Ishikawa (cell line): ENCODE data around the gene TPRA1.

Experiments used
- CEBPB ChIP-seq: IDR thresholded peaks from 2 replicates; pipeline ENCODE4 v1.6.1; 2012
- CREB1 ChIP-seq: IDR thresholded peaks from 2 replicates; pipeline ENCODE4 v1.6.1; 2012; ENCODE audit warnings: low read depth
- EGR1 ChIP-seq: IDR thresholded peaks from 2 replicates; pipeline ENCODE4 v1.6.1; 2012
- EP300 ChIP-seq: IDR thresholded peaks from 2 replicates; pipeline ENCODE4 v1.6.1; 2012; ENCODE audit warnings: borderline replicate concordance
- FOXM1 ChIP-seq: IDR thresholded peaks from 2 replicates; pipeline ENCODE4 v1.6.1; 2012; ENCODE audit warnings: low read depth, borderline replicate concordance
- NFIC ChIP-seq: IDR thresholded peaks from 2 replicates; pipeline ENCODE4 v1.6.1; 2012
- RAD21 ChIP-seq: IDR thresholded peaks from 2 replicates; pipeline ENCODE4 v1.6.1; 2012; ENCODE audit warnings: low read depth
- TAF1 ChIP-seq: IDR thresholded peaks from 2 replicates; pipeline ENCODE4 v1.6.1; 2012; ENCODE audit warnings: low read depth, mild to moderate bottlenecking
- TCF12 ChIP-seq: IDR thresholded peaks from 2 replicates; pipeline ENCODE4 v1.6.1; 2012; ENCODE audit warnings: low read depth
- TEAD4 ChIP-seq: IDR thresholded peaks from 2 replicates; pipeline ENCODE4 v1.6.1; 2012
- YY1 ChIP-seq: IDR thresholded peaks from 2 replicates; pipeline ENCODE4 v1.6.1; 2012; ENCODE audit warnings: low read depth
- ZBTB7A ChIP-seq: IDR thresholded peaks from 2 replicates; pipeline ENCODE4 v1.6.1; 2012; ENCODE audit warnings: low read depth
- TF ChIP-seq, protein P1 (sequence below): IDR thresholded peaks from 2 replicates; pipeline ENCODE4 v1.6.1; 2012
- TF ChIP-seq, protein P2 (sequence below): IDR thresholded peaks from 2 replicates; pipeline ENCODE4 v1.6.1; 2012; ENCODE audit warnings: low read depth, mild to moderate bottlenecking
- TF ChIP-seq, protein P3 (sequence below): IDR thresholded peaks from 2 replicates; pipeline ENCODE4 v1.6.1; 2012

Gene TPRA1

DNA sequence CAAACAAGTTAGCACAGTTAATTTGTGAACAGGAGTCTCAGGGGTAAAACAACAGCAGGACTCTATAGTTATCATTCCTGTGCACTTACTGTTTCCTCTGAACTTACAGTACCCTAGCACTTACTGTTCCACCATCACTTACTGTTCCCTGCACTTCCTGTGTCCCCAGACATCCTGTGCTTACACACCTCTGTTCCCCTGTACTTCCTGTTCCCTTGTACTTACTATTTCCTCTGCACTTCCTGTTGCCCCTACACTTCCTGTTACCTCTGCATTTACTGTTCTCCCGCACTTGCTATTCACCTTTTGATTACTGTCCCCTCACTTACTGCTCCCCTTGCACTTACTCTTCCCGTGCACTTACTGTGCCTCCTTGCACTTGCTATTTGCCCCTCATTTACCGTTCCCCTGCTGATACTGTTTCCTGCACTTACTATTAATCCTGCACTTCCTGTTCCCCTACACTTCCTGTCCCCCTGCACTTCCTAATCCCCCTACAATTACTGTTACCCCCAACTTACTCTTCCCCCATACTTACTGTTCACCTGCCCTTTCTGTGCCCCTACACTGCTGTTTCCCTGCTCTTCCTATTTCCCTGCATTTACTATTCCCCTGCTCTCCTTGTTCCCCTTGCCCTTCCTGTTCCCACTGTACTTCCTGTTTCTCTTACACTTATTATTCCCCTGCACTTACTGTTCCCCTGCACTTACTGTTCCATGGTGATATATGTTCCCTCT is 30.3 kb downstream of the TPRA1 start:
- TF ChIP-seq, protein P1, sequence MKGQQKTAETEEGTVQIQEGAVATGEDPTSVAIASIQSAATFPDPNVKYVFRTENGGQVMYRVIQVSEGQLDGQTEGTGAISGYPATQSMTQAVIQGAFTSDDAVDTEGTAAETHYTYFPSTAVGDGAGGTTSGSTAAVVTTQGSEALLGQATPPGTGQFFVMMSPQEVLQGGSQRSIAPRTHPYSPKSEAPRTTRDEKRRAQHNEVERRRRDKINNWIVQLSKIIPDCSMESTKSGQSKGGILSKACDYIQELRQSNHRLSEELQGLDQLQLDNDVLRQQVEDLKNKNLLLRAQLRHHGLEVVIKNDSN: no peak
- TF ChIP-seq CEBPB (no peak), YY1 (no peak), ZBTB7A (no peak), NFIC (no peak), RAD21 (no peak), TEAD4 (no peak), EGR1 (no peak), TCF12 (no peak), EP300 (no peak), CREB1 (no peak), TAF1 (no peak), FOXM1 (no peak)
- TF ChIP-seq, protein P2, sequence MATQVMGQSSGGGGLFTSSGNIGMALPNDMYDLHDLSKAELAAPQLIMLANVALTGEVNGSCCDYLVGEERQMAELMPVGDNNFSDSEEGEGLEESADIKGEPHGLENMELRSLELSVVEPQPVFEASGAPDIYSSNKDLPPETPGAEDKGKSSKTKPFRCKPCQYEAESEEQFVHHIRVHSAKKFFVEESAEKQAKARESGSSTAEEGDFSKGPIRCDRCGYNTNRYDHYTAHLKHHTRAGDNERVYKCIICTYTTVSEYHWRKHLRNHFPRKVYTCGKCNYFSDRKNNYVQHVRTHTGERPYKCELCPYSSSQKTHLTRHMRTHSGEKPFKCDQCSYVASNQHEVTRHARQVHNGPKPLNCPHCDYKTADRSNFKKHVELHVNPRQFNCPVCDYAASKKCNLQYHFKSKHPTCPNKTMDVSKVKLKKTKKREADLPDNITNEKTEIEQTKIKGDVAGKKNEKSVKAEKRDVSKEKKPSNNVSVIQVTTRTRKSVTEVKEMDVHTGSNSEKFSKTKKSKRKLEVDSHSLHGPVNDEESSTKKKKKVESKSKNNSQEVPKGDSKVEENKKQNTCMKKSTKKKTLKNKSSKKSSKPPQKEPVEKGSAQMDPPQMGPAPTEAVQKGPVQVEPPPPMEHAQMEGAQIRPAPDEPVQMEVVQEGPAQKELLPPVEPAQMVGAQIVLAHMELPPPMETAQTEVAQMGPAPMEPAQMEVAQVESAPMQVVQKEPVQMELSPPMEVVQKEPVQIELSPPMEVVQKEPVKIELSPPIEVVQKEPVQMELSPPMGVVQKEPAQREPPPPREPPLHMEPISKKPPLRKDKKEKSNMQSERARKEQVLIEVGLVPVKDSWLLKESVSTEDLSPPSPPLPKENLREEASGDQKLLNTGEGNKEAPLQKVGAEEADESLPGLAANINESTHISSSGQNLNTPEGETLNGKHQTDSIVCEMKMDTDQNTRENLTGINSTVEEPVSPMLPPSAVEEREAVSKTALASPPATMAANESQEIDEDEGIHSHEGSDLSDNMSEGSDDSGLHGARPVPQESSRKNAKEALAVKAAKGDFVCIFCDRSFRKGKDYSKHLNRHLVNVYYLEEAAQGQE: no peak
- TF ChIP-seq, protein P3, sequence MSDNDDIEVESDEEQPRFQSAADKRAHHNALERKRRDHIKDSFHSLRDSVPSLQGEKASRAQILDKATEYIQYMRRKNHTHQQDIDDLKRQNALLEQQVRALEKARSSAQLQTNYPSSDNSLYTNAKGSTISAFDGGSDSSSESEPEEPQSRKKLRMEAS: no peak

DNA sequence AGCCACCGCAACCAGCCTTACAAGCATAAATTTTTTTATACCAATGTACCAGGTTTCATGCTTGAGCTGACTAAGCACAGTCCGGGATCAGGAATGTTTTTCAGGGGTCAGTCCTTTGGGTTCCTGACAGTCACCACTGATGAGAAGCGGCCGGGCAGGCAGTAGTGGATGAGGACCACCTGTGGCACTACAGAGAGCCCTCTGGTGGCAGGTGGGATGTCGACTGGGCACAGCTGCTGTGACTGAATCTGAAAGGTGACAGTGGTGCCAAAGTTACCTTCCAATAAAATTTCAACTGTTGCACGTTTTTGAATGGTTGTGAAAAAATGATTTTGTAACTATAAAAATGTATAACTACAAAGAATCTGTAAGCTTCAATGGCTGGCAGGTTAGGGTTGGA is 34.0 kb downstream of the TPRA1 start:
- TF ChIP-seq YY1 (no peak), FOXM1 (no peak)

DNA sequence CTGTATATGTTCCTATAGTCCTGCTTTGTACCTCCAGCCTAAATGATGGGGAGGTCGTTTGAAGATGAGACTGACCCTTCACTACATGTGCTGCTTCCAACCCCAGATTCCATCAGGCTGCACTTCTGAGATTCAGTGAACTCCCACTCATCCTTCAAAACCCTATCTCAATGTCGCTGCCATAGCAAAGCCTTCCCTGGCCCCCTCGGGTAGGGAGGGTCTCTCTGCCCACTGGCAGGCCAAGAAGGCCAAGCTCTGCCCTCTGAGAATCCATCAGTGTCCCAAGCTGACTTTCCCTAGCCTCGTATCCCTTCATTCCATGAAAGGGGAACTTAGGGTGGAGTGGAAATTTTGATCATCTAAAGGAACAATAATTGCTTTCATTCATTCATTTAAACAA is 35.4 kb downstream of the TPRA1 start:
- TF ChIP-seq CREB1 (no peak), TCF12 (no peak), RAD21 (no peak), TEAD4 (no peak)
- TF ChIP-seq, protein P3: no peak
- TF ChIP-seq, protein P2: no peak

DNA sequence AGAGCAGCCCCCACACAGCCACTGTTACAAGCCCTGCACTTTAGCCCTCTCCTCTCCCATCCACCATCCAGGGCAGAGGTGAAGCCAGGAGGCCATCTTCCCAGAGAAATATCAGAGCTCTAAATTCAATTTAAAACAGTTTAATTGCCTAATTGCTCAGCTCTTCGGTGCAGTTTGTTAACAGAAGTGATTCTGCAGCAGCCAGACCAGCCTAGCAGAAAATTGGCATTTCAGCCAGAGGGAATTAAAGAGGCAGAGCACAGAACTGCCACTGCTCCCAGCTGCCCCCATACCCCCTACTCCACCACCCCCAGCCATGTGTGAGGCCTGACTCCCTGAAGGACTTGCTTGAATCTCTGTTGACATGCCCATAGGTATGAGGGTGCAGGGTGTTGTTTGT is 38.5 kb downstream of the TPRA1 start:
- TF ChIP-seq YY1: no peak
- no peak for TF ChIP-seq CREB1
- TF ChIP-seq RAD21: no peak
- TF ChIP-seq, protein P2: no peak
- no peak for TF ChIP-seq TCF12
- no peak for TF ChIP-seq NFIC
- no peak for TF ChIP-seq TAF1
- TF ChIP-seq, protein P1: no peak
- no peak for TF ChIP-seq CEBPB
- no peak for TF ChIP-seq EGR1
- no peak for TF ChIP-seq TEAD4

DNA sequence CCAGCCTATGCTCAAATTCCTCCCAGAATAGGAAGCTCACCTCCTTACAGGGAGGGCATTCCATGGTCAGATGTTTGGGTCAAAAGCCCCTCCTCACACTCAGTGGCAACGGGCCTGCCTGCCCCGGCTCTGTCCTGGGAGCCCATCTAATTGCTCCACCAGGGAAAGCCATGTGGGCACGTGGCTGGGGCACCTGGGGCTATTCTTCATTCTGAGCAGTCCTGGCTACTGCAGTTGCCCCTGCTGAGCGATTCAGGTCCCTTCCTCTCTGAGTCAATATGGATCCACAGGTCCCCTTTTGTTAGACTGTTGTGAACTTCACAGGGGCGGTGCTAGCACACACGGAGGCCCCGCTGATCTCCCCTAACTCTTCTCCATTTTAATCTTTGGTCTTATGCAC is 39.4 kb downstream of the TPRA1 start:
- TF ChIP-seq, protein P3: no peak
- TF ChIP-seq ZBTB7A: no peak
- TF ChIP-seq TAF1: no peak
- TF ChIP-seq YY1: no peak
- TF ChIP-seq NFIC: no peak
- TF ChIP-seq CREB1: no peak
- TF ChIP-seq, protein P1: no peak
- TF ChIP-seq TCF12: no peak
- no peak for TF ChIP-seq EGR1
- no peak for TF ChIP-seq RAD21
- no peak for TF ChIP-seq EP300
